Natural killer cell (primary cell): ENCODE measurements around the gene ZFR2. TPM values are rescaled to one million over a fixed set of nuclear protein-coding genes. Genes with fewer than 3 reads are reported as not detected.

ENCODE experiments used
- ATAC-seq, 3 donors: fragments of 150-1000 bp in 2 of 3; fragments of 200-7000 bp in 1 of 3; cut with Tn5 transposase; 1 replicate in 1 of 3; 2 replicates in 2 of 3; pipeline ENCODE4 v1.10.0; 2021; ENCODE audit warnings: mild to moderate bottlenecking in 2 of 3, moderate library complexity in 2 of 3
- DNase-seq, 2 donors: peaks; one replicate each; pipeline versions ENCODE4 v3.0.0 to v3.0.0-alpha.2; 2013 to 2021; ENCODE audit warnings: mixed read lengths in 1 of 2
- H3K27ac ChIP-seq: one replicate; pipeline ENCODE4 v1.5.1; 2013; ENCODE audit warnings: mild to moderate bottlenecking, low read length
- H3K27me3 ChIP-seq: one replicate; pipeline ENCODE4 v1.6.1; 2013; ENCODE audit warnings: low read length; ENCODE audit not compliant: control insufficient read depth, insufficient read depth
- H3K36me3 ChIP-seq: one replicate; pipeline ENCODE4 v1.6.1; 2013; ENCODE audit warnings: low read length; ENCODE audit not compliant: control insufficient read depth, insufficient read depth
- H3K4me1 ChIP-seq: one replicate; pipeline ENCODE4 v1.6.1; 2013; ENCODE audit warnings: low read length; ENCODE audit not compliant: control insufficient read depth, insufficient read depth
- H3K4me3 ChIP-seq: one replicate; pipeline ENCODE4 v1.5.1; 2013; ENCODE audit warnings: low read length
- H3K9me3 ChIP-seq: one replicate; pipeline ENCODE4 v1.6.1; 2013; ENCODE audit warnings: low read length; ENCODE audit not compliant: control insufficient read depth, insufficient read depth
- H3K27ac Mint-ChIP-seq, 2 donors: one replicate each; pipeline ENCODE4 v1.8.0; 2022; ENCODE audit warnings: mild to moderate bottlenecking in 2 of 2, mixed read lengths in 2 of 2, moderate library complexity in 1 of 2
- H3K27me3 Mint-ChIP-seq, 2 donors: one replicate each; pipeline ENCODE4 v1.8.0; 2022; ENCODE audit warnings: low read depth in 2 of 2, mixed read lengths in 2 of 2
- H3K36me3 Mint-ChIP-seq: one replicate; pipeline ENCODE4 v1.8.0; 2022; ENCODE audit warnings: mixed read lengths
- H3K4me1 Mint-ChIP-seq, 2 donors: one replicate each; pipeline ENCODE4 v1.8.0; 2022; ENCODE audit warnings: mixed read lengths in 2 of 2
- H3K4me3 Mint-ChIP-seq: one replicate; pipeline ENCODE4 v1.8.0; 2022; ENCODE audit warnings: mild to moderate bottlenecking, moderate library complexity, mixed read lengths
- H3K9me3 Mint-ChIP-seq, 2 donors: one replicate each; pipeline ENCODE4 v1.8.0; 2022; ENCODE audit warnings: mixed read lengths in 2 of 2
- CTCF ChIP-seq: fragments of 200-600 bp; IDR thresholded peaks from one replicate; pipeline ENCODE4 v1.8.0; 2022; ENCODE audit warnings: antibody characterized with exemption
- WGBS: methylation state at CpG from one replicate; pipeline ENCODE4 v1.1.7; 2013; ENCODE audit warnings: missing lambda C conversion rate; ENCODE audit not compliant: insufficient coverage; 5-methylcytosine and 5-hydroxymethylcytosine counted together
- intact Hi-C: fragments of 100-400 bp; cut with micrococcal nuclease; formaldehyde crosslinking; loops from one replicate; pipeline ENCODE4 v1.14.2; 2022
- total RNA-seq, 4 donors: library from RNA; stranded (reverse); fragments of 120-200 nt in 1 of 4; gene quantifications; one replicate each; pipeline versions ENCODE4 v1.2.3 to v1.2.4, GENCODE V29; 2013 to 2022

The ZFR2 gene
- total RNA-seq, 3 donors from 2014 or later (not counting 1 experiment from before 2014, with no cell fraction given): 1.6 to 4.4 (median 1.7) TPM

GRCh38 chr19:3790941-3791340 is 77.9 kb downstream of the ZFR2 start:
- peak overlapping the region; percentile 84 for H3K27ac ChIP-seq

GRCh38 chr19:3790209-3790734 is 78.6 kb downstream of the ZFR2 start:
- Histone ChIP-seq H3K9me3 (peaks cover 3% of the 10 kb centered on the region), H3K36me3 (no peaks in the 10 kb centered on the region), H3K4me3 (no peak overlapping the region), H3K27ac (peak overlapping the region; percentile 84), H3K27me3 (no peaks in the 10 kb centered on the region), H3K4me1 (peaks cover 72% of the 10 kb centered on the region)
- WGBS: 86% methylated on average over 6 of the region's 6 CpGs
- H3K4me3 Mint-ChIP-seq: peak overlapping the region; percentile 88
- peaks cover 42 to 55% of the 10 kb centered on the region in 2 donors for H3K4me1 Mint-ChIP-seq
- no peaks in the 10 kb centered on the region for H3K36me3 Mint-ChIP-seq
- H3K27me3 Mint-ChIP-seq: no peaks in the 10 kb centered on the region
- no peak for ATAC-seq
- H3K27ac Mint-ChIP-seq: peak overlapping the region; percentile 92 to 96
- intact Hi-C loops: no loop called here
- TF ChIP-seq CTCF: no peak
- peaks cover 0 to 3% of the 10 kb centered on the region in 2 donors for H3K9me3 Mint-ChIP-seq
- DNase-seq: no peak

More at GRCh38 chr19:3790941-3791340, 77.9 kb downstream of the ZFR2 start:
- H3K4me1 ChIP-seq: peaks cover 69% of the 10 kb centered on the region
- Mint-ChIP-seq H3K27me3 (no peaks in the 10 kb centered on the region), H3K9me3 (peaks cover 0 to 3% of the 10 kb centered on the region in 2 donors), H3K27ac (peak overlapping the region; percentile 92 to 96), H3K36me3 (no peaks in the 10 kb centered on the region), H3K4me3 (peak overlapping the region; percentile 88), H3K4me1 (peaks cover 42 to 55% of the 10 kb centered on the region in 2 donors)
- DNase-seq (no peak), ATAC-seq (no peak)
- 93% methylated on average over 7 of the region's 7 CpGs for WGBS
- TF ChIP-seq CTCF: no peak
- H3K9me3 ChIP-seq: peaks cover 3% of the 10 kb centered on the region
- no peaks in the 10 kb centered on the region for H3K27me3 ChIP-seq
- intact Hi-C loops: no loop called here
- H3K4me3 ChIP-seq: no peak overlapping the region
- no peaks in the 10 kb centered on the region for H3K36me3 ChIP-seq

GRCh38 chr19:3788996-3789778 is 79.7 kb downstream of the ZFR2 start:
- no peaks in the 10 kb centered on the region for H3K27me3 ChIP-seq
- peak overlapping the region; percentile 84 for H3K27ac ChIP-seq
- H3K9me3 ChIP-seq: peaks cover 3% of the 10 kb centered on the region
- peak; percentile 67 to 82 (median 77) for ATAC-seq
- peak overlapping the region; percentile 15 for H3K4me3 ChIP-seq
- intact Hi-C loops: loop anchor here (1.0 to 10.0 kb wide), 4 partner anchors 9 to 316 kb away; partner anchors contain the start of gene EEF2
- DNase-seq: peak; percentile 70 to 77
- peak overlapping the region; percentile 92 to 96 for H3K27ac Mint-ChIP-seq
- WGBS: 16% methylated on average over 15 of the region's 16 CpGs
- no peaks in the 10 kb centered on the region for H3K36me3 Mint-ChIP-seq
- peak overlapping the region; percentile 88 for H3K4me3 Mint-ChIP-seq
- H3K36me3 ChIP-seq: peaks cover 2% of the 10 kb centered on the region
- TF ChIP-seq CTCF: no peak
- no peaks in the 10 kb centered on the region for H3K27me3 Mint-ChIP-seq
- peaks cover 0 to 3% of the 10 kb centered on the region in 2 donors for H3K9me3 Mint-ChIP-seq
- peaks cover 41 to 57% of the 10 kb centered on the region in 2 donors for H3K4me1 Mint-ChIP-seq
- H3K4me1 ChIP-seq: peaks cover 80% of the 10 kb centered on the region
